Superior temporal gyrus (tissue), 1 donor: Measurements from ENCODE around the gene PNPLA7.
A peak's percentile ranks its signal among the peaks of the same experiment; 100 is the strongest.
"Not testable (repeated sequence)": the region's sequence is repeated elsewhere in the genome, so short reads cannot be mapped to it uniquely, and the experiment has no call there.

Experiments used
- DNase-seq: peaks from one replicate; pipeline ENCODE4 v3.0.0-alpha.2; 2016; ENCODE audit errors: extremely low spot score

PNPLA7 gene

DNA sequence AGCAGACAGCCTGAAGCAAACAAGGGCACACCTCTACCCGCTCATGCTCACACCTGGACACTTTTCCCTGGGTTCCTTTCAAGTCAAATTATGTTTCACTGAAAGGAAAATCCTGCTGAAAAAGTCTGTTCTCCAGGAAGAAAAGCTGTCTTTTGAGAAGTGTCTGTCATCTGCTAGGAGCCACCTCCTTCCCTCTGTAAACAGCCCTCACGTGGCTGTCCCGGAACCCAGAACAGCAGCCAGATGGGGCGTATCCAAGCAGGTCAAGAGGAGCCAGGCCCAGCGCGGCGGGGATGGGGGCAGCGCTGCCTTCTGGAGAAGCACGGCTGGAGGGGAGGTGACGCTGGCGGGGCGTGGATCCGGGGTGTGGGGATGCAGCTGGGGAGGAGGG is at the start of gene PNPLA7:
Gene PNPLA7 (minus strand): TSS at position 172 of the 391 bp plus-strand sequence. CDS start 205 bp downstream, outside the sequence.
- peak; percentile 87 for DNase-seq

DNA sequence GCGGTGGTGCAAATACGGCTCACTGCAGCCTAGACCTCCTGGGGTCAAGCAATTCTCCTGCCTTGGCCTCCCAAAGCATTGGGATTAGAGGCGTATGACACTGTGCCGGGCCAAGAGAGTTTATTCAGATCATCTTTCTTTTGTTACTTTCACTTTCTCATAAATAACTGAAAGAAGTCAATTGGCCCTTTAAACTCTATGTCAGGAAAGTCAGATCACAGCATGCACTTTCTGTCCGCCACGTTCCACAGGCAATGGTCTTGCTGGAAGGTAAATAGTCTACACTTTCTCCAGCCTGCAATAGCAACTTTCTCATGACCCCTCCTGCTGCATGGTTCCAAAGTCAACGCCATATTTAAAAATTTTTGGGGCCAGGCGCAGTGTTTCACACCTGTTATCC is 48.7 kb upstream of the PNPLA7 start:
- DNase-seq = no peak

DNA sequence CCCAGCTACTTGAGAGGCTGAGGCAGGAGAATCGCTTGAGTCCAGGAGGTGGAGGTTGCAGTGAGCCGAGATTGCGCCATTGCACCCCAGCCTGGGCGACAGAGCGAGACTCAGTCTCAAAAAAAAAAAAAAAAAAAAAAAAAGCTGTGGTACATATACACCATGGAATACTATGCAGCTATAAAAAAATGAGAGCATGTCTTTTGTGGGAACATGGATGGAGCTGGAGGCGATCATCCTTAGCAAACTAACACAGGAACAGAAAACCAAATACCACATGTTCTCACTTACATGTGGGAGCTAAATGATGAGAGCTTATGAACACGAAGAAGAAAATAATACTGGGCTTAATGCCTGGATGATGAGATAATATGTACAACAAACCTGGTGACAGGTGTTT is 46.4 kb upstream of the PNPLA7 start:
- not testable (repeated sequence) for DNase-seq

DNA sequence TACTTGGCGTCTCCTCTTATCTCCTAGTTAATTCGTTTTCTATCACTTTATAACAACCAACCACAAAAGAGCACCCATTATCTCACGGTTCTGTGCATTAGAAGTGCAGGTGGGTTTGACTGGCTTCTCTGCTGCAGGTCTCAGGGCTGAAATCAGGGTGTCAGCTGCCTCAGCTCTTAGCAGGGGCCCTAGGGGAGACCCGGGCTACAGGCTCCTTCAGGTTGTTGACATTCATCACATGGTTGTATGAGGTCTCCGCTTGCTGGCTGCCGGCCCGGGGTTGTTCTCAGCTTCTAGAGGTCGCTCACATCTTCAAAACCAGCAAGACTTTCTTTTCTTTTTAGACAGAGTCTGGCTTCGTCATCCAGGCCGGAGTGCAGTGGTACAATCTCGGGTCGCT is 43.0 kb upstream of the PNPLA7 start:
- DNase-seq = no peak

DNA sequence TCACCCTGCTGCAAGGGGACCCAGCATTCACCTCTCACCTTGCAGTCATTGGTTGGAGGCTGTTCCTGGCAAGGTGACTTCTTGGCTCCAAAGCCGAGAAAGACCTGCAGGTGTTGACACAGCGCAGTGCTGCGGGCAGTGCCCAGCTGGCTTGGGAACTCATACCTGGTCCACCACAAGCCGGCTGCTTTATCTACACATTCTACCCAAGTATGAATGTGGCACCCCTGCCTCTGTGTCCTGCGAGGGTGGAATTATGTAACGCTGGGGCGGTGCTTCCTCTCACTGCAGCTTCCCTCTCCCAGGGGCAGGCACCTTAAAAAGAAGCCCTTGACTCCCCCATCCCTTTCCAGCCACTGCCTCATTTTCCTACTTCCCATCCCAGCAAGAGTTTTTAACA is 42.6 kb upstream of the PNPLA7 start:
- DNase-seq = no peak

DNA sequence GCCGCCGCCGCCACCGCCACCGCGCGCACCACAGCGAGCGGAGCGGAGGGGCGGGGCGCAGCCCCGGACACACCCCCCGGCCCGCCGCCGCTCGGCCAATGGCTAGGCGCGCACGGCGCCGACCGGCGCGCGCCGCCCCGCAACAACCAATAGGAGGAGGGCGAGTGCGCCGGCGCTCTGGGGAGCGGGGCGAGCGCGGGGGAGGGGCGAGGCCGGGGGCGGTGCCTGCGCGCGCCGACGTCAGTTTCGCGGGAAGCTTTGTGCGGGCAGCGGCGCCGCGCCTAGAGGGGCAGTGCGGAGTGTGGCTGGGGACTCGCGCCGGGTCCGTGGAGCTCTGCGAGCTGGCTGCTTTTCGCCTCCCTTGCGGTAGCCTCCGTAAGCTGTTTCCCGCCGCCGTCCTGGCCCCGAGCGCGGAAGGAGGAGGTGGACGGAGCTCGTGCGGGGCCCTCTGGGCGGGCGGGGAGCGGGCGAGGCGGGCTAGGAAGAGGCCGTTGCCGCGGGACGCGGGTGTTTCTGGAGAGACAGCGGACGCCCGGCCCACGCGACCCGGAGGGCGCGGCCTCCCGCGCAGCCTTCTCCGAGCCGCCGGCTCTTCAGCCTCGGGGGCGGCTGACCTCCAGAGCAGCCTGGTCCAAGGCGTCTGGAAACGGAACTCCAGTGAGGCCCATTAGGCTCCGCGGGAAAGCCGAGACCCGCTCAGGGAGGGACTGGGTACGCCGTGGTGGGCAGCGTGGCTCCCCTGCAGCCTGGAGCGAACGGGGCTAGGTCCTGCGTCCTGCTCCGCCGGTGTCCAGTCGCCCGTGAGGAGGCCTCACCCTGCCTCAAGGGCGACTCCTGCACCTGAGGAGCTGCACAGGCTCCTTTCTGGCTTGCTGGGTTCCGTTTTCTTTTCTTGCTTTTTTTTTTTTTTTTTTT is 40.5 kb upstream of the PNPLA7 start, which contains the start of gene ZMYND19:
Gene ZMYND19 (minus strand): TSS at position 44 of the 915 bp plus-strand sequence. CDS start 249 bp downstream, outside the sequence.
- peak; percentile 82 for DNase-seq

DNA sequence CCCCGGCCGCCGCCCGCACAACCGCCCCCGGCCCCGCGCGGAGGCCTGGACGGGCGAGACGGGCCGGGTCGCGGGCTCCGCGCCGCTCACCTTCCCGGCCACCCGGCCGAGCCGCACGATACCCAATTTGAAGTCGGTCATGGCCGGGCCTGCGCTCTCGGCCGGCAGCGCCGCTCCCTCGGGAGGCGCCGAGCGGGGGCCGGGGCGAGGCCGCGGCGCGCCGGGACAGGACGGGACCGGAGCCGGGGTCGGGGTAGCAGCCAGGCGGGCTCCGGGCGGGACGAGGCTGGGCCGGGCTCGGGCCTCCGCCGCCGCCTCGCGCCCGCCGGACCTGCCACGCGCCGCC is 39.9 kb upstream of the PNPLA7 start:
- no peak for DNase-seq

DNA sequence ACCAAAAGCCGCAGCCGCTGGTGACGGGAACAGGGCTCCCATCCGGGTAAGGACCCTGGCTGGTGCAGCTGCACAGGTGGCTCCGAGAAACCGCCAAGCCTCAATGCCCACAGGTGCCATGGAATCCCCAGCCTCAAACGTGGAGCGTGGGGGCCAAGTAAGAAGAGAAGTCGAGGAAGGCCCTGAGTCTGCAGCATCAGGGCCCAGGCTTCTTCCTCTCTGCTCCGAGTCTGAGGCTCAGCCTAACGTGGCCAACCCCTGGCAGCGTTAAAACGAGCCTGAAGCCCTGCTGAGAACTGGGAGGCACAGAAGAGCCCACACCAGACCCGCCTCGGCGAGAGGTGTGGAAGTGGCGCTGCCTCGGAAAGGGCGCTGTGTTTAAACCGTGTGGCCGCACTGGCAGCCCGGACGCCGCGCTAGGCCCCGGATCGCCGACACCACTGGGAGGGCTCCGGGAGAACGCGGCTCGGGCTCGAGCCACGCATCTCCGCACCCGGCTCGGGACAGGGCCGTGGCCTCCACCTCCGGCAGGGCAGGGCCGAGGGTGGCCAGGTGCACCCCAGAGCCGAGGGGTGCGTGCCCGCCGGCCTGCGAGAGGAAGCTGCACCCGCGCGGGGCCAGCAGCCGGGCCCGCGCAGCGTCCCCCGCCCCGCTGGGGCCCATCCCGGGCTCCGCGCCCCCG is 39.4 kb upstream of the PNPLA7 start:
- DNase-seq = no peak

DNA sequence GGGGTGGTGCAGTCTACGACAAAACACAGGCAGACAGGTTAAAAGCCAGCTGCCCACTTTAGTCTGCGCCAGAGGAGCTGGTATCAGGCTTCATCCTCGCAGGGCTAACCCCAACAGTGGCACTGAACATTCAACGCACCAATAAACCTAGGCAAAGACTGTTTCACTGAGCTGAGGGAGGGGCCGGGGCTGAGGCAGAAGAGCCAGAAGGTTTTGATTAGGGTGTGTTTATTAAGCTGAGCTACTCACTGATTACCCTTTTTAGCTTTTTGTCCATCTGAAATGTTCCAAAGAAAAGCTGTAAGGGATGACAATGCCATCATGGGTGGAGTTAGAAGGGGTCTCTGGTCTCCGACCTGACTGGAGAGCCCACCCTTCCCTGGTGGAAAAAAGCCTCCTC is 38.7 kb upstream of the PNPLA7 start:
- DNase-seq = no peak

DNA sequence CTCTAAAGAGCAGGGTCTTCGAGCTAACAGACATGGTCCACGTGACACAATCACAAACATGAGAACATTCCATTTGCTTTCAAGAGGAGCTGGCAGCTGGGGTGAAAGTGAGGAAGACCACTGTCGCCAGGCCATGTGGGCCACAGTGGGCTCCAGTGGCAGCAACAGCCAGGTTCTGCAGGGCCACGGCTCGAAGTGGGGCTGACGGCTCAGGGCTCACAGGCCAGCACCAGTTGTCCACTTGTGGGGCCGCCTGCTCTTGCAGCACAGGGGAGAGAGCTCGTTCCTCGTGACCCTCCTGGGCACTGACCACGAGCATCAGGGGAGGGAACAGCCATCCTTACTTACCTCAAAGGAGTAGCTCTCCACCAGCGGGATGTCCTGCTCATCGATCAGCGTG is 38.1 kb upstream of the PNPLA7 start:
- no peak for DNase-seq

DNA sequence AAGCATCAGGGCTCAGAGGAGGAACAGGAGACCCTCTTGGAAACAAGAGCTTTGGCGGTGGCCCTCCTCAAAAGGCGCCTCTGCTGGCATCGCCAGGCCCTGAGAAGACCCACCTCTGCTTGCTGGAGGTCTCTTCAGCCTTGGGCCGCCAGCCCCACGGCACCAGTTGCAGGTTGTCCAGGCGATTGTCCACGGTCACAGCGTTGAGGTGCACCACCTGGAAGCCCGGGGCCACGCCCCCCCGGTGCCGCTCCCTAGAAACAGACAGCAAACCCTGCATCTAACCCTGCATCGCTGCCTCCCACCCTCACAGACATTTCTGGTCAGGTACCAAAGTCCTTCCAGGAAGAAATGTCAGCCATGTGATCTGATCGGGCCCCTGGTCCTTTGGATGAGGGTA is 36.7 kb upstream of the PNPLA7 start:
- DNase-seq = no peak

DNA sequence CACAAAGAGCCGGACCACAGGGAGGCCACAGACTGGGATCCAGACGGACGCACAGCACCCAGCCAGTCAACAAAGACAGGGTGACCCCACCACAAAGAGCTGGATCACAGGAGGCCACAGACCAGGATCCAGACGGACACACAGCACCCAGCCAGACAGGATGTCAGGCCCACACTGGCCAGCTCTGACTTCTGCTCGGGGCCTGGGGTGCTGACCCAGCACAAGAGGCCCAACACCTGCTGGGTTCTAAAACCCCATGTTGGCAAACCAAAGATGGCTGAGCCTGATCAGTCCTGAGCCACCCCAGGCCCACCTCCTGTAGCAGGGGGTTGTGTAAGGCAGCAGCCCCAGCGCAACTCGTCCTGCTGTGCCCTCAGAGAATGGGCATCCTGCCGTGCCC is 33.8 kb upstream of the PNPLA7 start:
- DNase-seq = no peak

DNA sequence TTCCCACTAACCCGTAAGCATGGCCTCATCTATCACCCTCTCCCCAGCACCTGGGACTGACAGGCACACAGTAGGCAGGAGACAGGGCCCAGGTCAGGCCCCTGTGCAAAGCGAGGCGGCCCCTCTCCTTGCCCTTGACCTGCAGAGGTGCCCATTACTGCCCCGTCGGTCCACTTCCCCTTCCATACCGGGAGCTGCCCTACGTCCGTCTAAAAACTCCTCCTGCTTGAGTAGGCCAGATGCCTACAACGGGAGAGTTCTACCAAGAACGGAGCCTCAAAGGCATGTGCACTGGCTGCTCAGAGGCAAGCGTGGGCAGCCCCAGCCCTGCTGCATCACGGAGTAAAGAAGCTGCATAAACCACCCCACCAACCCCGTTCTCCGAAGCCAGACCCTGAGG is 33.1 kb upstream of the PNPLA7 start:
- no peak for DNase-seq

DNA sequence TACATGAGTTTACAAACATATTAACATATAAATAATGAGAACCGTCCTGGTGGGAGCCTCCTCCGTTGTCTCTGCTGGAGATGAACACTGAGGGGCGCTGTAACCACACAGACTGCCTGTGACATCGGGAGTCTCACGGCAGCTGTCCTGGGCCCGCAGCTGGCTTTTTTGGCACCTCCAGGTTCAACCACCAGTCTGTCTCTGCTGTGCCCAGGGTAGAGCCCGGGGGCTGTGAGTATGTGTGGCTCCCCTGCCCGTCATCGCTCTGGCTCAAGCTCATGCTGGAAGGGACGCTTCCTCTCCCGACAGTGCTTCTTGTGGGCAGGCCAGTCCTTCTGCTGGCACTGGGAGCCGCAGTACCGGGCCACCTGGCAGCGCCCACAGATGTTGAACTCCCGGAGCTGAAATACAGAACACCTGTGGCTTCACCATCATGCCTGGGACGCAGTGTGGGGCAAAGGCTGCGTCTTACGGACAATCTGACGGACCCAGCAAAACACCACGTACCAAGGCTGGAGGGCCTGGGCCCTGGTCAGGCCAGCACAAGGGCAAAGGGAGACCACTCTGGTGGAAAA is 32.2 kb upstream of the PNPLA7 start:
- no peak for DNase-seq

DNA sequence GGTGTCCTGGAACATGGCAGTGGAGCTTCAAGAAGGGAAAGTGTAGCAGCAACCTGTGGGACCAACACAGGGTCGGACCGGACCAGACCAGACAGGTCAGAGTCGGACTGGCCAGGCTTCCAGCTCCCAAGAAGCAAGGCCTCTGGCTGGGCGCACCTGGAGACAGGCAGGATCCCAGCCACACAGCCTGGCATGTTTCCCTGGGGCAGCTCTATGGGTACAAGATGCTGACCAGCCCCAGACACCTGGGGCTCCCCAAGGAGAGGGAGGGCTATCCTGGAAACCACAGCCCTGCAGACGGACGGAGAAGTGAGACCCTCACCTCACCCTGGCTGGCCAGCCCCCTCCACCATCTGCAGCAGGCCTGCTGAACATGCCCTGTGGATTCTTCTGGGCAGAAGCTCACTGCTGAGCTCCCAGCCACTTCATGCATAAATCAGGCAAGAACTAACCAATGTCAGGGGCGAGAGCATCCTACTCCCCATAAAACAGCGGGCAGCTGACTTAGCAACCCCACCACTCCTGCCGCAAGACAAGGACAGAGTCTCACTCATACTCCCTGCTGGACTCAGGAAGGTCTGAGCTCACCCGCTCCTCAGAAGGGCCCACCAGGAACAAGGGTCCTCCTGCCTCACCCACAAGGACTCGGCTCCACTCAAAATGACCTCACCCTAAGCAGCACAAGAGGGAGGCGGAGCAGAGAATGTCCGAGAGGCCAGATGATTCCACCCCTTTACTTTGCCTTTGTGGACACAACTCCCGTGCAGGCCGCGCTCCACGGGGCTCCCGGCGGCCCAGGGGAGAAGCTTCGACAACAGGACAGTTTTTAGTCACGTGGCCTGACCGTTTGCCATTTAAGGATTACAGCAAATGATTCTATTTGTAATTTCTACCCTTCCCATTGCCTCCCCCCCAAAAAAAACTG is 31.4 kb upstream of the PNPLA7 start:
- no peak for DNase-seq

DNA sequence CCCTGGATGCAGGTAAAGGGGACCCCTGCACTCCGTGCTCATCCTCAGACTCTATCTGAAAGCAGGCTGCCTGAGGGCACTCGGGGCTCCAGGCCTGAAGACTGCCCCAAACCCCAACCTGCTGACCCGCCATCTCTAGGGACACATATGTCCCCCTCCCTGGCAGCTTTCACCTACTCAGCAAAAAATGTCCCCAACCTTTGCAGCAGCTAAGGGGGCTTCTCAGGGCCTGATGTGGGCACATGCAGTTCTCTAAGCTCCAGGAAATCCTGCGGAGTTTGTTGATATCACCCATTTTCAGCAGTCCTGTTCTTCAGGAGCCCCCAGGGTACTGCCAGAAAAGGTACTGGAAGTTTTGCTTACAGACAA is 30.7 kb upstream of the PNPLA7 start:
- DNase-seq = no peak

DNA sequence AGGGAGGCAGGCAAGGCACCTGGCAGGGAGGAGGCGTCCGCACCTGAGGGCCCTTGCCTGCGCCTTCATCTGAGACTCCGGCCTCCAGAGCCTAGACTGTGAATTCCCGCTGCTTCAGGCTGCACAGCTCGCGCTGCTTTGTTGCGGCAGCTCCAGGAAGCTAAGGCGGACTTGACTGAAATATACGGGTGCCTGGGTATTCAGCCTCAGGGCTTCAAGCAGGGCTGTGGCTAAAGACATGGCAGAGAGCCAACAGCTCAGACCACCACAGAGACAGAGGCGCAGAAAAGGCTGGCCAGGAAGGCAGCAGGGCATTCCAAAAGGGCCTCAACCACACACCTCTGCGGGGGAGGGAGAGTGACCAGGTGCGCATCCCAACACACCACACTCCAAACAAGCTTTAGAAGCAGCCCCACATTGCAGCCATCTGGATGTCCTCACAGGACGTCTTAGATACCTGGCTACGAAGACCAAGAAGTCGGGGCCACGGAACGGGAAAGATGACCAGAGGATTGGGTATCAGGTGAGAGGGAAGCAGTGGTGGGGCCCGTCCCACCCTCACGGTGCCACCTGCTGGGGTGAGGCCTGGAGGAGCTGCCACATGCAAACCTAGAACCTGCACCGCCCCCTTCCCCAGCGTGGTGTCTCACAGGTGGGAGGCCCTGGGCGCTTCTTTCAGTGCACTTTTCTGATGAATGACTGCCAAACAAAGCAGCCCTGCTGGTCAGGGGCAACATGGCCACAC is 30.2 kb upstream of the PNPLA7 start:
- no peak for DNase-seq

DNA sequence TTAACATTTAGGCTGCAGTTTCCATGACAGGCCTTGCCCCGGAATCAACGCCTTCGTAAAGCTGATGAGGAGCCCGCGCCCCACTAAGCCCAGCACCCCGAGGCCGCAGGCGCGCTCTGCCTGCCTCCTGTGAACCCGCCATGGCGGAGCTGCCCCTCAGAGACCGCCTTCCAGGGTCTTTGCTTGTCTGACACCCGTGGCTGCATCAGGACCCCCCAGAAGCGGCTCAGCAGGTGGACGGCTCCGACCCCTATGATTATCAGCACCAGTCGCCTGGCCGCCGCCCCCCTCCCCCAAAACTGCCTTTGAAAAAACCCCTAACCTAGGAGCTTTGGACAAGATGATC is 29.0 kb upstream of the PNPLA7 start:
- no peak for DNase-seq

DNA sequence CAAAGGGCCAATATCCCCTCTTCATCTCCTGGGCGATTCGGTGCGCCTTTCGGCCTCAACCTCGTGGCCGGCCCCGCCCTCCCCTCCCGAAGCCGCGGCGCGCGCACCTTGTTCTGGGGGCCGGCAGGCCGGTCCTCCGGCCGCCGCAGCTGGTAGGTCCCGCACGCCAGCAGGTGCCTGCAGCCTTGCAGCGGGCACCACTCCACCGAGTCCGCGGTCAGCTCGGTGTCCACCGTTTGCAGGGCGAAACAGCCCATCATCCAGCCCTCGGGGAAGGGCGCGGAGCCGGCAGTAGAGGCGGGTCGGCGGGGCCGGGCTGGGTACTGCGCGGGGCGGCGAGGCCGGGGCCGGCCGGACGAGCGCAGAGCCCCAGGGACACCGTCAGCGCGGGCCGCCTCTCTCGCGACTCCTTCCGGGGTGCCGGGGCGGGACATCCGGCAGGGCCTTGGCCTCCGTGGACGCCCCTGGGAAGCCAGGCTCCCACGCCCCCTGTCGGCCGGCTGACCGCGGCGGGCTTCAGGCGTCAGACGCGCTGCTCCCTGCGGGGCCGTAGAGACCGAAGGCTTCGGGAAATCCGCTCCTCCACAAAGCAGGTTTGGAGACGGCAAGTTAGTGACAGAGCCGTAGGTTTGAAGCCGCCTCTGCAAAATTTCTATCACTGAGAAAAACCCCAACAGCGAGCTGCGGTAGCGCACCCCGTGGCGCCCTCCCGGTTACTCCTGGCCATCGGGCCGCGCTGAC is 28.5 kb upstream of the PNPLA7 start, which contains the start of gene DPH7:
Gene DPH7 (minus strand): TSS at position 408 of the 741 bp plus-strand sequence. CDS start 148 bp downstream, at position 260.
- DNase-seq = peak; percentile 97

DNA sequence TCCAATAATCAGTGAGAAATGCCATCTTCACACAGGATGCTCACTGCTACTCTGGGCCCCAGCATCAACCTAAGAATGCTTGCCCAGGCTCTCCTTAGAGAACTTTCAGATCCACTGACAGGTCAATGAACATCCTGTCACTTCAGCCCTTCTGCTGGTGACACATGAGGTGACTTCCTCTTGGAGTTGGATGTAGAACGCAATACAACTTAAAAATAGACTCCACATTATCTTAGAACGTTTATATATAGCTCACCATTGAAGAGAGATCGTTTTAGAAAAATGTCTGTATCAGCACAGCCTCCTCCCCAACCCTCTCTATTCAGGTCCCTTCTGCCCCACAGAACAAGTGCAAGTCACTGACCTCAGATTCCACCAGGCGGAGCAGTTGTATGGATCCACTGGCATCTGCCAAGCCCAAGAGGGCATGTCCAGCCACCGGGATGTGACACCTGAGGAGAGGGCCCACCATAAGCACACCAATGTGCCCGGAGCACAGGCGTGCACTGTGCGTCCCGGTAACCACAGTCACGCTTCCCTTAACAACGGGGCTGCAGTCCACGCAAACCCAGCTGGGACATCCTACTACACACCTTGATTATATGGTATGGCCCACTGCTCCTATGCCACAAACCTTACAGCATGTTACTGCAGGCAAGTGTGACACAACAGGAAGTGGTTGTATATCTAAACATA is 25.7 kb upstream of the PNPLA7 start:
- DNase-seq = no peak
